GM21576 (cell line): Measurements from ENCODE around the gene GNLY.

Source experiments
- ATAC-seq: cut with Tn5 transposase; IDR thresholded peaks from one replicate; pipeline ENCODE4 v1.9.1; 2021; ENCODE audit warnings: mild to moderate bottlenecking, moderate library complexity; ENCODE audit not compliant: unreplicated experiment

The GNLY gene

GRCh38 chr2:85723707-85724360 is 29.7 kb downstream of the GNLY start:
- ATAC-seq: no peak

- no peak for ATAC-seq
Measured at GRCh38 chr2:85724731-85725181, 30.6 kb downstream of the GNLY start.

DNA sequence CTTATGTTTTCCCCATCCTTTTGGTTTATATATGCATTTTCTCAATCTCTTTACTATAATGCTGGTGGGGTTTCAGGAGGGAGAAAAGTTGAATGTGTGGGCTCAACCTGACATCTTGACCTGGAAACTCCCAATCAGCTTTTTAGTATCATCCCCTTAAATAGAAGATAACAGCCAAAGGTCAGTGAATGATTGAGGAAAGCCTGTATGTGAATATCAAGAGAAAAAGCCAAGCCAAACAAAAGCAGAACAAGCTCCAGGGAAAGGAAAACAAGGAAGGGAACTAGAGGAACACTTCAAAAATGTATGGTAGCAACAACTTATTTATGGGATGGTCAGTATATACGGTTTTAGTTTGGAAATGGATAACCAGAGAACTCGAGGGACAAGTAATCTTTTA is 31.3 kb downstream of the GNLY start:
- no peak for ATAC-seq

DNA sequence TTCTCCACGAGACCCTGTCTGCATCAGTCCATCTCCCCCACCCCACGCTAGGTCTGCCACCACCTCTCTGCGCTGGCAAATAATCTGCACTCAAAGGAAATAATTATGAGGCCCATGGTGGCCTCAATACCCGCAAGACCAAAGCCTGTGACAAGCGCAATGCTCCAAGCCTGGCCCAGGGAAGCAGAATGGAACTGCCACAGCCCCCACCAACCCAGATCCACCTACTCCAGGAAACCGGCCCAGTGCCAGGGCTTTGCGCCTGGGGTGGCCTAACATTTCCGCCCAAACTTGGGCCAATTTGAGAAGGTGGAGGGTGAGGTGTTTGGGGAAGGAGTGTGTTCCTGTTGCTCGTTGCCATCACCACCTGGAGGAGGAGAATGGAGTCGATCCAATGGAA is 33.6 kb downstream of the GNLY start:
- ATAC-seq: no peak

- ATAC-seq: no peak
Measured at GRCh38 chr2:85728342-85728741, 34.2 kb downstream of the GNLY start.

DNA sequence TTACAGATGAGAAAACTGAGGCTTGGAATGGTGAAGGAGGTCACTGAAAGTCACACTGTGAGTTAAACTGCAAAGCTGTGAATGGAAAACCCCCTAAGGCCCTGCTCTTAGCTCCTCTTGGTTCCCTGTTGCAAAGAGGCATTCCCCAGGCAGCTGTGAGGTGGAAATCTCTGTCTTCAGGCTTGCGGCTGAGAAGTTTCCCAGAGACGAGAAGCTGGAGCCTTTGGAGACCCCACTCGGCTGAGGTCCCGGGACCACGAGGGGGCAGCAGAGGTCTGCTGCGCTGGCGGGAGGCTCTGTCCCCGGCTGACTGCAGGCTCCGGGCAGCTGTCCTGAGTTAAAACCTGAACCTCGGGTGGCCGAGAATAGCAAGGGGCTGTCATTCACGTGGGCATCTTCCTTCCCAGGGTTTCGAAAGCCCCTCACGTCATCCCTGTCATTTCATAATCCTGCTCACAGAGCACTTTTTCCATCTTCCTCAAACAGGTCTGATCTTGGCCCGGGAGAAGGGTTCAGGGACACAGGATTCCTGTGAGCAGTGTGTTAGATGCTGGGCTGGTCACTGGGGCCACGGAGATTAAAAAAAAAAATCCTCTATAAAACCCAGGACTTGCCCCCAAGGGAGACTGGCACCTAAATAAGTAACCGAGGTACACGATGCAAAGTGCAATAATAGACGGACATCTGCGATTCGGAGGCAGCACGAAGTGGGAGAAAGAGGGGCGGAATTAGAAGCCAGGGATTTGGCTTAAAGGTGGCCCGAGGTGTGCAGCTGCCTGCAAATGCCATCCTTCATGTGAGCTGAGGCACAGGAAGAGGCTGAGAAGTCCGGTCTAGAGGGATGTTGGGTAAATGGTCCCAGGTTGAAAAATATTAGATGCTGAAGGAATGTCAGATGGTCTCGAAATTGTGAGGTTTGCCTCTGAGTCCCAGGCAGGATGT is 35.0 kb downstream of the GNLY start:
- ATAC-seq: no peak

- ATAC-seq: no peak
Measured at GRCh38 chr2:85729825-85730510, 35.8 kb downstream of the GNLY start.

- no peak for ATAC-seq
Measured at GRCh38 chr2:85730686-85731230, 36.6 kb downstream of the GNLY start.

GRCh38 chr2:85731606-85732005 is 37.4 kb downstream of the GNLY start:
- no peak for ATAC-seq

DNA sequence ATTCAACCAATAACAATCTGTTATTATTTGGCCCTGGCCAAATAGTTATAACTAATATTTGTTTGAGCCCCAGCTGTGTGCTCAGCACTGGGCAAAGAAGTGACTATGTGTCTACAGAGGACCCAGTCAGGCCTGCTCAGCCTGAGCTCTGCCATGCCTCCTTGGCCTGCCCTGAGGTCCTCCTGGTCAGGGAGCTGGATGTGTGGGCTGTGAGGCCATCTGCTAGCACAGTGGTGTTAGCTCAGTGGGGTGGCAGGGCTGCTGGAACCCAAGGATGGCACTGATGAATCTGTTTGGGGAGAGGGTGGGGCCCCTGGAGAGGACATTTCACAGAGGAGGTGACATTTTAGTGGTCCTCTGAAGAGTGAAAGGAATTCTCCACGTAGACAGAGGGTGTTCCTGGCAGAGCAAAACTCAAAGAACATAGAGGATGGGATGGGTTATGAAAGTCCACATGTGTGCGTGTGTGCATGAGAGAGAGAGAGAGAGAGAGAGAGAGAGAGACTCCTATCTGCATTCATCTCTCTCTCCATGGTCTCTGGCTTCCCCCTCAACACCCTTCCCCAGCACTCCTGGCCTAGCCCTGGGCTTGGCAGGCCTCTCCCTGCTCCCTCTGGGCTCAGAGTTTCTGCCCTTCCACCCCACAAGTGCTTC is 38.4 kb downstream of the GNLY start:
- ATAC-seq: no peak

GRCh38 chr2:85733121-85733960 is 39.2 kb downstream of the GNLY start:
- ATAC-seq: no peak

GRCh38 chr2:85734015-85734414 is 39.9 kb downstream of the GNLY start:
- no peak for ATAC-seq

GRCh38 chr2:85734942-85735608 is 40.9 kb downstream of the GNLY start:
- ATAC-seq: no peak

DNA sequence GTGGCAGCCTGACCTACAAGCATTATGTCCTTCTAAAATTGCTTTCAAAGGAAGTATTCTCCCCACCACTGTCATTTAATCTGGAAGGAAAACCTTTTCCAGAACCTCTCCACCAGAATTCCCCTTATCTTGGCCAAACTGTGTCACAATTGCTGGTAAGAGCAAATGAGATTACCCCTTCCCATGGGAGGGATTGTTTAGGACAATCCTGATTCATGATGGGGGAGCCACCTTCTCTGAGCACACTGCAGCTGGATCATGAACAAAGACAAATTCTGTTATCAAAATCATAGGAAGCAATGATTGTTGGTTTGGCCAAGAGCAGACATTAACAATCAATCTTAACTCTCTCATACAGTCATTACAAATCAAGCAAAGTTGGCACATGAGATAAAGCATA is 41.5 kb downstream of the GNLY start:
- no peak for ATAC-seq

DNA sequence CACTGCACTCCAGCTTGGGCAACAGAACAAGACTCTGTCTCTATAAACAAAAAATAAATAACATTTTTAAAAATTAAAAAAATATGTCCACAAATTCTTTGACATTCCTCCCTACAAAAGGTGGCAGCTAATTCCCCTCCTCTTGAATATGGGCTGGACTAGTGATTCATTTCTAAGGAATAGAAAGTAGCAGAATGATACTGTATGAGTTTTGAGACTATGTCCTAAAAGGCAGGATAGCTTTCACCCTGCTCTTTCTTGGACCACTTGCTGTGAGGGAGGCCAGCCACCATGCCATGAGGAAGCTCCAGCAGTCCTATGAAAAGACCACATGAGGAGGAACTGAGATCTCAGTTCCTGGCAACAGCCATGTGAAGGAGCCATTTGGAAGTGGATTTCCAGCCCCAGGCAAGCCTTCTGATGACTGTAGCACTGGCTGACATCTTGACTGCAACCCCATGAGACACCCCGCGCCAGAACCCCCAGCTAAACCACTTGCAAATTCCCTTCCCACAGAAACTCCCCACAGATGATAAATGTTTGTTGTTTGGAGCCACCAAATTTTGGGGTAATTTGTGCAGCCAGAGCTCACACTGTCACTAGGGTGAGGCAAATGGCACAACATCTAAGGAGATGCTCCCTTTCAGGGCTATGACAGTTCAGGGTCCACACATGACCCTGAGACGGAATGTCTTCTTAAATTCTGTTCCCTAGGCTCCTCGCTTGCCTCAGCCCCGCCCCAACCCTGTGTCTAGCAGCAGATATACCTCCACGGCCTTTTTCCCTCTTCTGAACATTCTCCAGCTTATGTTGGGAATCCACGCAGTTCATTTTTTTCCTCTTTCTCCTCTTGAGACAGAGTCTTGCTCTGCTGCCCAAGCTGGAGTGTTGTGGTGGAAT is 42.5 kb downstream of the GNLY start:
- no peak for ATAC-seq

DNA sequence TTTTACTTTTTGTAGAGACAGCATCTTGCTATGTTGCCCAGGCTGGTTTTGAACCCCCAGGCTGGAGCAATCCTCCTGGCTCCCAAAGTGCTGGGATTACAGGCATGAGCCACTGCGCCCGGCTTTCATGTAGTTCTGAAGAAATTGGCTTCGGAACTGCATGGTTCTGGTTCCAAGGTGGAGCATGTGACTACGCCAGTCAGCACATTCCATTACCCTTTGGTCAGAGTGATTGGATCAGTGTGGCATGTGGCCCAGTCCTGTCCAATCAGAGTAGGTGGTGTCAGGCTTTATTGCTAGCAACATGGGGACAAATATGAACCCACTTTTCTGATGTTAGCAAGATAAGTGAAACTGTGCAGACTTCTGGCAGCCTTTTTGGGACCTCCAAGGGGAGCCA is 43.3 kb downstream of the GNLY start:
- ATAC-seq: no peak

GRCh38 chr2:85737961-85738360 is 43.8 kb downstream of the GNLY start:
- ATAC-seq: no peak

DNA sequence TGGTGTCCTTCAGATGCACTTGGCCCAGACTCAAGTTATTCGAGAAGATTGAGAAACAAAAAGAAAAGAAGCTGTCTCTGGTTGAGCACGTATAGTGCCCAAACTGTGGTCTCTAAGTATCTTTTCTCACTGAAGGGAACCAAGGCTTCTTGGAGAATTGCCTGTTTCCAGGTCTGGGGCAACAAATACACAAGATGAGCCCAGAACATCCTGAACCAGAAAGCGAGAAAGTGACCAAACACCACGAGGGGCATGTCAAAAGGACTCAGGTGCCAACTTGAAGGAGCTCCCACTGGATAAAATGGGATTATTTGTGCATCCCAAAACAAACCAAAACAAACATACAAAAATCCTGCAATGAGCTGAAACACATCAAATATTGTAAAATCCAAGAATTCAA is 46.0 kb downstream of the GNLY start:
- ATAC-seq: no peak
